Endometrial microvascular endothelial cells (primary cell): ENCODE results near the gene CNTRL. TPM values are rescaled to one million over a fixed set of nuclear protein-coding genes. Genes with fewer than 3 reads are reported as not detected.
"Not testable (repeated sequence)": the region's sequence is repeated elsewhere in the genome, so short reads cannot be mapped to it uniquely, and the experiment has no call there.

ENCODE experiments used
- in situ Hi-C: cut with HindIII; loops from 2 replicates; pipeline ENCODE4 v1.10.0; 2017; ENCODE audit warnings: low sequenced_read_pairs, low pct_unique_long_range_greater_than_20kb; ENCODE audit errors: inconsistent ontology term
- total RNA-seq: library from RNA; depleted of rRNA; stranded (reverse); fragments of >200 nt; gene quantifications from one replicate; pipeline ENCODE4 v1.2.3, GENCODE V29; 2015; ENCODE audit errors: inconsistent ontology term

The CNTRL gene
- total RNA-seq, 1 donor from 2014 or later = 3.4 TPM

DNA sequence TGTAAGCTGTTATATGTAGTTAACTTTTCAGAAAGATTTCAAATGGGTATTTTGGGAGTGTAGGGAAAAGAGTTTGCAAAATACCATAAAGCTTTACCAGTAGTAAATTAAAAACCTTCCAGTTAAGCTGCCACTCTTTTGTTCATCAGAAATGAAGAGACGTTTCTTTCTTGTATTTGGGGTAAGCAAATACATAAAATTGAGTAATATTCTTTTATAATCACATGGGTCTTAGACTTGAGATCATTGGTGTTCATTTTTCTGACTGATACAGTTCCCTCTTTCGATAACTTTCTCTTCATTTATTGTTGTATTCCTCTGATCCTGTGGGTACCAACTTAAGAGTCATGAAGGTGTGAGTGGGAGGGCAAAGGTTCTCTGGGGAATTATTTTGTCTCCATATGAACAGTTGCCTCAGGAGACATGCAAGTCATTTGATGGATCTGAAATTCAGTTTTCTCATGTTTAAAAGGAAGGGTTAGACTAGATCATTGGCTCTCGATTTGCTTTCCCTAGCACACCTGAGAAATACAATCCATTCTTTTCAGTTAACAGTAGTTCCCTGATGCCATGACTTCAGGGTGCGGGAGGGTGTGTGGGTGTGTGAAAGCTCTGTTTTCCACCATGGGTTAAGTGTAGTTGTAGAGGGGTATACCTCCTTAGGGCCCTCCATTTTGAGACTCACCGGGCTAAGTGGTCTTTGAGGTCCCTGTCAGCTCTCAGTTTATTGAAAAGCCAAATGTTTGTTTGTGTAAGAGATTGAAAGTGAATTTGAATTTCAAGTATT, 47.7 kb downstream of the CNTRL start:
- in situ Hi-C loops = no loop called here

DNA sequence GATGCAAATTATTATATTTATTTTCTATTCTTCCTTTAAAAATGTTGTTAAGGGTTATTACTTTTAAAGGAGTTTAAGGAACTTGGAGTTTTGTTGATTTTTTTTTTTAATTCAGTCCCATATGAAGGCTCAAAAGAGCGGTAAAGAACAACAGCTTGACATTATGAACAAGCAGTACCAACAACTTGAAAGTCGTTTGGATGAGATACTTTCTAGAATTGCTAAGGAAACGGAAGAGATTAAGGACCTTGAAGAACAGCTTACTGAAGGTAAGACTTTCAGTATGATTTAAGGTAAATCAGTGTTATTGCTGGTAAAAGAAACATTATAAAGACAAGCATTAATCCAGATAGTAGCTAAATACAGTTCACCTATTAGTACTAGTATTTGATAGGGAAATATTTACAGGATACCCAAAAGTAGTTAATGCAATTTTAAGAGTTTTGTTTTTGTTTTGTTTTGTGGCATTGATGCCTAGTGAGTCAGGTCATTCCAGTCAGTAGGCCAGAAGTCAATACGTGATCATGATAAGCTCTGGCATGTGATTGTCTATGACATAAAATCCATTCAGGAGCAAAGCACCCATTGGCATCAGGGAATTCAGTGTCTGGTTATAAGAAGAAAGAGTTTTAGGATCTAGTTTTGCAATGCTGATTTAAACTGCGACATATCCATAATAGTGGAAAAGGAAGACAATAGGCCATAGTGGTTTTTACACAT, 49.2 kb downstream of the CNTRL start:
- in situ Hi-C loops = no loop called here

- in situ Hi-C loops = no loop called here
These were observed 50.8 kb downstream of the CNTRL start for GRCh38 chr9:121125590-121125989.

DNA sequence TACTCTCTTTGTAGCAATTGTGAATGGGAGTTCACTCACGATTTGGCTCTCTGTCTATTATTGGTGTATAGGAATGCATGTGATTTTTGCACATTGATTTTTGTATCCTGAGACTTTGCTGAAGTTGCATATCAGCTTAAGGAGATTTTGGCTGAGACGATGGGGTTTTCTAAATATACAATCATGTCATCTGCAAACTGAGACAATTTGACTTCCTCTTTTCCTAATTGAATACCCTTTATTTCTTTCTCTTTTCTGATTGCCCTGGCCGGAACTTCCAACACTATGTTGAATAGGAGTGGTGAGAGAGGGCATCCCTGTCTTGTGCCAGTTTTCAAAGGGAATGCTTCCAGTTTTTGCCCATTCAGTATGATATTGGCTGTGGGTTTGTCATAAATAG, 54.6 kb downstream of the CNTRL start:
- in situ Hi-C loops = not testable (repeated sequence)

- in situ Hi-C loops = no loop called here
These were observed 58.5 kb downstream of the CNTRL start for GRCh38 chr9:121133104-121133816.

GRCh38 chr9:121135642-121136041, 60.9 kb downstream of the CNTRL start:
- in situ Hi-C loops = no loop called here

GRCh38 chr9:121138561-121138960, 63.8 kb downstream of the CNTRL start:
- in situ Hi-C loops = no loop called here

GRCh38 chr9:121138973-121139372, 64.2 kb downstream of the CNTRL start:
- in situ Hi-C loops = no loop called here

- in situ Hi-C loops = no loop called here
These were observed 65.4 kb downstream of the CNTRL start for GRCh38 chr9:121140162-121140561.

GRCh38 chr9:121141306-121141705, 66.6 kb downstream of the CNTRL start:
- in situ Hi-C loops = no loop called here

- in situ Hi-C loops = no loop called here
These were observed 67.0 kb downstream of the CNTRL start for GRCh38 chr9:121141706-121142105.

- in situ Hi-C loops = no loop called here
These were observed 69.0 kb downstream of the CNTRL start for GRCh38 chr9:121143771-121144170.

- in situ Hi-C loops = no loop called here
These were observed 69.7 kb downstream of the CNTRL start for GRCh38 chr9:121144482-121144881.

GRCh38 chr9:121150188-121150587, 75.4 kb downstream of the CNTRL start:
- in situ Hi-C loops = no loop called here

GRCh38 chr9:121153642-121154041, 78.9 kb downstream of the CNTRL start:
- in situ Hi-C loops = no loop called here

GRCh38 chr9:121154782-121155181, 80.0 kb downstream of the CNTRL start:
- in situ Hi-C loops = no loop called here

GRCh38 chr9:121156263-121156731, 81.5 kb downstream of the CNTRL start:
- in situ Hi-C loops = no loop called here

GRCh38 chr9:121157939-121158338, 83.2 kb downstream of the CNTRL start:
- in situ Hi-C loops = no loop called here

DNA sequence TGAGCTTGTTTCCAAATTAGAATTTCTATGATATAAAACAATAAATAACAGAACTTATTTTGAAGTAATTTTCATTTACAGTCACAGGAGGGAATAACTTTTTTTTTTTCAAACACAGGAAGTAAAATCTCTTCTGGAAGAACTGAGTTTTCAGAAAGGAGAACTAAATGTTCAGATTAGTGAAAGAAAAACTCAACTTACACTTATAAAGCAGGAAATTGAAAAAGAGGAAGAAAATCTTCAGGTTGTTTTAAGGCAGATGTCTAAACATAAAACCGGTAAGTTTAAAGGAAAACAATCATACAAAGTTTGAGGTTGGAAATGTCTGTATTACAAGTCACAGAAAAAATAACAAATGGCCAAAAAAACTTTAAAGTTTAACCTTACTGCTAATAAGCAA, 85.3 kb downstream of the CNTRL start:
- in situ Hi-C loops = no loop called here

DNA sequence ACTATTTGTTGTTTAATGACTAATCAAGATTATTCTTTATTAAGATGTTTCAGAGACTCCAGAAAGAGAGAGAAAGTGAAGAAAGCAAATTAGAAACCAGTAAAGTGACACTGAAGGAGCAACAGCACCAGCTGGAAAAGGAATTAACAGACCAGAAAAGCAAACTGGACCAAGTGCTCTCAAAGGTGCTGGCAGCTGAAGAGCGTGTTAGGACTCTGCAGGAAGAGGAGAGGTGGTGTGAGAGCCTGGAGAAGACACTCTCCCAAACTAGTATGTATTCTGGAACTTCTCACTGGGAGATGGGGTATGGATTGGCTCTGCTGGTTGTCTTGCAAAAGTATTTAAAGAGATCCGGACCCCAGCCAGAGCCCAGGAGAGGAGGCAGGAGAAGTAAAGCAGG, 93.3 kb downstream of the CNTRL start:
- in situ Hi-C loops = no loop called here
